Vagina (tissue), 2 donors: ENCODE measurements around the gene CX3CL1.

Experiments
- CTCF ChIP-seq, 3 experiments: fragments of 450-650 bp in 2 of 3; fragments of 200-600 bp in 1 of 3; sonication (generic) in 1 of 3; IDR thresholded peaks; one replicate each; pipeline ENCODE4 v1.5.1; 2017 to 2019; ENCODE audit warnings: antibody characterized with exemption in 3 of 3, mild to moderate bottlenecking in 2 of 3, moderate library complexity in 2 of 3
- POLR2A ChIP-seq, 2 donors: fragments of 450-650 bp; IDR thresholded peaks; one replicate each; pipeline ENCODE4 v1.6.1; 2017; ENCODE audit warnings: antibody characterized with exemption in 2 of 2, mild to moderate bottlenecking in 2 of 2, moderate library complexity in 2 of 2

- no peak for TF ChIP-seq CTCF (IDR thresholded peaks at IDR 0.05)
- no peak for TF ChIP-seq POLR2A (IDR thresholded peaks at IDR 0.05)
Measured at GRCh38 chr16:57341441-57342303, 30.6 kb upstream of the CX3CL1 start.
